ENCODE measurements around the gene SMARCA5. TPM values are rescaled to one million over a fixed set of nuclear protein-coding genes. Genes with fewer than 3 reads are reported as not detected.

SMARCA5 gene
- total RNA-seq, 1 experiment from 2014 or later = 23.2 TPM

Other genes starting within 250 kb of the SMARCA5 start
- gene GAB1, start 176.8 kb upstream of the SMARCA5 start, total RNA-seq (2014; rRNA removed; shearing (Covaris generic)) = 5.3 and 6.7 TPM in 2 replicates
- gene FREM3, start 187.0 kb downstream of the SMARCA5 start, total RNA-seq (2014; rRNA removed; shearing (Covaris generic)) = not detected in 2 replicates

All from Daoy (cell line).